Smooth muscle cell of the pulmonary artery (primary cell): ENCODE measurements around the gene FUT8. TPM values are rescaled to one million over a fixed set of nuclear protein-coding genes. Genes with fewer than 3 reads are reported as not detected.

ENCODE experiments used
- total RNA-seq: library from RNA; depleted of rRNA; stranded (reverse); fragments of >200 nt; gene quantifications from 2 replicates; pipeline ENCODE4 v1.2.3, GENCODE V29; 2014

Gene FUT8
- 59.3 and 78.0 TPM in 2 replicates for total RNA-seq

GRCh38 chr14:65412032-65412846, at the start of gene FUT8:
Gene FUT8, plus strand, starts transcription at chr14:65412730. Its CDS starts 148,834 bp downstream, at chr14:65561564.

